SU-DHL-6 (cell line): Measurements from ENCODE around the gene BRMS1.

Source experiments
- H2AFZ ChIP-seq: fragments of 200-600 bp; sonication (generic); 2 replicates; pipeline ENCODE4 v1.6.1; 2014; ENCODE audit warnings: low read depth, mild to moderate bottlenecking, moderate library complexity, mixed read lengths, antibody characterized with exemption, low read length; ENCODE audit not compliant: severe bottlenecking
- H3F3A ChIP-seq: fragments of 200-600 bp; shearing (Covaris generic); 2 replicates; pipeline ENCODE4 v1.6.0; 2016; ENCODE audit warnings: antibody characterized with exemption, mild to moderate bottlenecking; ENCODE audit not compliant: insufficient read depth
- H3K27ac ChIP-seq: fragments of 200-600 bp; sonication (generic); 2 replicates; pipeline ENCODE4 v1.5.1; 2016; ENCODE audit warnings: low read depth, mild to moderate bottlenecking, low read length, moderate library complexity, mixed read lengths
- H3K27me3 ChIP-seq: fragments of 200-600 bp; sonication (generic), shearing (Covaris generic); 2 replicates; pipeline ENCODE4 v1.6.0; 2014; ENCODE audit warnings: mild to moderate bottlenecking, low read length
- H3K36me3 ChIP-seq: fragments of 200-600 bp; sonication (generic); 2 replicates; pipeline ENCODE4 v1.6.1; 2014; ENCODE audit warnings: mild to moderate bottlenecking, low read length, mixed read lengths
- H3K4me2 ChIP-seq: fragments of 300-600, 200-600 bp; shearing (Covaris generic), sonication (generic); 2 replicates; pipeline ENCODE4 v1.6.0; 2014; ENCODE audit warnings: low read length, low read depth, mild to moderate bottlenecking; ENCODE audit not compliant: poor library complexity, severe bottlenecking
- H3K4me3 ChIP-seq: fragments of 200-600 bp; sonication (generic); 2 replicates; pipeline ENCODE4 v1.5.1; 2014; ENCODE audit warnings: antibody characterized with exemption, low read length, mild to moderate bottlenecking, mixed read lengths; ENCODE audit not compliant: insufficient read depth, poor library complexity, severe bottlenecking
- H3K79me2 ChIP-seq: fragments of 200-600 bp; sonication (generic); 2 replicates; pipeline ENCODE4 v1.6.1; 2014; ENCODE audit warnings: mild to moderate bottlenecking, low read length, moderate library complexity; ENCODE audit not compliant: insufficient read depth
- H3K9ac ChIP-seq: fragments of 200-600 bp; sonication (generic); 2 replicates; pipeline ENCODE4 v1.7.0; 2014; ENCODE audit warnings: mild to moderate bottlenecking, low read length
- H3K9me2 ChIP-seq: fragments of 200-600 bp; sonication (generic); replicated peaks from 2 replicates; pipeline ENCODE4 v1.6.1; 2014; ENCODE audit warnings: low read length; ENCODE audit not compliant: insufficient read depth
- H3K9me3 ChIP-seq: fragments of 200-600 bp; sonication (generic); 2 replicates; pipeline ENCODE4 v1.6.1; 2014; ENCODE audit warnings: low read length, mixed read lengths; ENCODE audit not compliant: insufficient read depth
- H4K20me1 ChIP-seq: fragments of 200-600 bp; sonication (generic); 2 replicates; pipeline ENCODE4 v1.6.1; 2014; ENCODE audit warnings: low read depth, mild to moderate bottlenecking, antibody characterized with exemption, low read length, moderate library complexity, mixed read lengths
- CTCF ChIP-seq: fragments of 200-600 bp; sonication (generic); IDR thresholded peaks from one replicate; pipeline ENCODE4 v1.5.1; 2017; ENCODE audit warnings: antibody characterized with exemption, mild to moderate bottlenecking, low read length, moderate library complexity; ENCODE audit not compliant: insufficient read depth, poor library complexity, severe bottlenecking
- EZH2phosphoT487 ChIP-seq: fragments of 200-600 bp; sonication (generic), shearing (Covaris generic); conservative IDR thresholded peaks from 2 replicates; pipeline ENCODE4 v1.6.1; 2018; ENCODE audit warnings: mild to moderate bottlenecking, antibody characterized with exemption, low read length, moderate library complexity, mixed read lengths

Gene BRMS1

GRCh38 chr11:66363187-66363601, 18.3 kb upstream of the BRMS1 start:
- no peak overlapping the region for H3K4me2 ChIP-seq
- H3K9ac ChIP-seq: no peak overlapping the region
- no peaks in the 10 kb centered on the region for H3K27me3 ChIP-seq
- H3K9me2 ChIP-seq: no peaks in the 10 kb centered on the region
- H3K4me3 ChIP-seq: no peak overlapping the region
- no peaks in the 10 kb centered on the region for H3K79me2 ChIP-seq
- TF ChIP-seq EZH2phosphoT487 (no peak), CTCF (no peak)
- H4K20me1 ChIP-seq: no peaks in the 10 kb centered on the region
- no peaks in the 10 kb centered on the region for H3K9me3 ChIP-seq
- no peak overlapping the region for H2AFZ ChIP-seq
- no peak overlapping the region for H3K27ac ChIP-seq
- no peaks in the 10 kb centered on the region for H3K36me3 ChIP-seq
- H3F3A ChIP-seq: no peaks in the 10 kb centered on the region

- H3K79me2 ChIP-seq: no peaks in the 10 kb centered on the region
- H3F3A ChIP-seq: no peaks in the 10 kb centered on the region
- H3K4me3 ChIP-seq: no peak overlapping the region
- no peak overlapping the region for H3K27ac ChIP-seq
- H3K9me3 ChIP-seq: no peaks in the 10 kb centered on the region
- H4K20me1 ChIP-seq: no peaks in the 10 kb centered on the region
- H3K9ac ChIP-seq: no peak overlapping the region
- no peak overlapping the region for H2AFZ ChIP-seq
- H3K36me3 ChIP-seq: no peaks in the 10 kb centered on the region
- H3K4me2 ChIP-seq: no peak overlapping the region
- no peaks in the 10 kb centered on the region for H3K9me2 ChIP-seq
- no peaks in the 10 kb centered on the region for H3K27me3 ChIP-seq
- TF ChIP-seq CTCF (no peak), EZH2phosphoT487 (no peak)
Observed at GRCh38 chr11:66362481-66363147, 17.7 kb upstream of the BRMS1 start.

- no peak overlapping the region for H2AFZ ChIP-seq
- no peak overlapping the region for H3K4me3 ChIP-seq
- H3K27me3 ChIP-seq: no peaks in the 10 kb centered on the region
- no peaks in the 10 kb centered on the region for H3K36me3 ChIP-seq
- H3K9ac ChIP-seq: no peak overlapping the region
- H3K4me2 ChIP-seq: no peak overlapping the region
- no peaks in the 10 kb centered on the region for H4K20me1 ChIP-seq
- H3K9me2 ChIP-seq: no peaks in the 10 kb centered on the region
- TF ChIP-seq EZH2phosphoT487: no peak
- no peak for TF ChIP-seq CTCF
- no peaks in the 10 kb centered on the region for H3K9me3 ChIP-seq
- no peaks in the 10 kb centered on the region for H3F3A ChIP-seq
- no peak overlapping the region for H3K27ac ChIP-seq
- no peaks in the 10 kb centered on the region for H3K79me2 ChIP-seq
Observed at GRCh38 chr11:66361502-66361941, 16.6 kb upstream of the BRMS1 start.
